Suprapubic skin (tissue), 4 donors: ENCODE results near the gene CCBE1.

ENCODE experiments used
- EP300 ChIP-seq: sonication (generic); formaldehyde crosslinking; IDR thresholded peaks from one replicate; pipeline ENCODE4 v1.6.1; 2017; ENCODE audit warnings: antibody characterized with exemption
- POLR2A ChIP-seq, 2 donors: fragments of 450-650 bp; IDR thresholded peaks; one replicate each; pipeline ENCODE4 v1.6.1; 2017; ENCODE audit warnings: antibody characterized with exemption in 2 of 2, mild to moderate bottlenecking in 2 of 2, moderate library complexity in 2 of 2
- POLR2AphosphoS5 ChIP-seq, 3 donors: sonication (generic); formaldehyde crosslinking; IDR thresholded peaks; one replicate each; pipeline ENCODE4 v1.6.1; 2017; ENCODE audit warnings: antibody characterized with exemption in 3 of 3
- TF ChIP-seq, protein P1 (sequence below), 2 donors: fragments of 200-600 bp in 1 of 2; fragments of 450-650 bp in 1 of 2; sonication (generic) in 1 of 2; IDR thresholded peaks; one replicate each; pipeline ENCODE4 v1.5.1; 2016 to 2019; ENCODE audit warnings: antibody characterized with exemption in 2 of 2, mild to moderate bottlenecking in 1 of 2, moderate library complexity in 1 of 2

DNA sequence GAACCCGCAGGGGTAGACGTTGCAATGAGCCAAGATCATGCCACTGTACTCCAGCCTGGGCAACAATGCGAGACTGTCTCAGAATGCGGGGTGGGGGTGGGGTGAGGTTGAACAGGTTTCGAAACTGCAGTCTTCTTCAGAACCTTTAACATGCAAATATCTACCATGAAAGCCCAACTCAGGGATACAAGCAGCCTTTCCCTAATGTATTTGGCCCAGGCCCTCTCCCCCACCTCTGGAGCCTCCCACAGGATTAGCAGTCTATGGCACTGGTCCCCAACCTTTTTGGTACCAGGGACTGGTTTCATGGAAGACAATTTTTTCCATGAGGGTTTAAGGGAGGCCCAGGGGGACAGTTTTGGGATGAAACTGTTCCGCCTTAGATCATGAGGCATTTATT lies 53.5 kb downstream of the CCBE1 start:
- TF ChIP-seq, protein P1, sequence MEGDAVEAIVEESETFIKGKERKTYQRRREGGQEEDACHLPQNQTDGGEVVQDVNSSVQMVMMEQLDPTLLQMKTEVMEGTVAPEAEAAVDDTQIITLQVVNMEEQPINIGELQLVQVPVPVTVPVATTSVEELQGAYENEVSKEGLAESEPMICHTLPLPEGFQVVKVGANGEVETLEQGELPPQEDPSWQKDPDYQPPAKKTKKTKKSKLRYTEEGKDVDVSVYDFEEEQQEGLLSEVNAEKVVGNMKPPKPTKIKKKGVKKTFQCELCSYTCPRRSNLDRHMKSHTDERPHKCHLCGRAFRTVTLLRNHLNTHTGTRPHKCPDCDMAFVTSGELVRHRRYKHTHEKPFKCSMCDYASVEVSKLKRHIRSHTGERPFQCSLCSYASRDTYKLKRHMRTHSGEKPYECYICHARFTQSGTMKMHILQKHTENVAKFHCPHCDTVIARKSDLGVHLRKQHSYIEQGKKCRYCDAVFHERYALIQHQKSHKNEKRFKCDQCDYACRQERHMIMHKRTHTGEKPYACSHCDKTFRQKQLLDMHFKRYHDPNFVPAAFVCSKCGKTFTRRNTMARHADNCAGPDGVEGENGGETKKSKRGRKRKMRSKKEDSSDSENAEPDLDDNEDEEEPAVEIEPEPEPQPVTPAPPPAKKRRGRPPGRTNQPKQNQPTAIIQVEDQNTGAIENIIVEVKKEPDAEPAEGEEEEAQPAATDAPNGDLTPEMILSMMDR (IDR thresholded peaks at IDR 0.05), result no peak
- TF ChIP-seq POLR2A (IDR thresholded peaks at IDR 0.05) (no peak), POLR2AphosphoS5 (IDR thresholded peaks at IDR 0.05) (no peak), EP300 (no peak)
